Measurements from ENCODE around the gene LINC01488. TPM values are rescaled to one million over a fixed set of nuclear protein-coding genes. Genes with fewer than 3 reads are reported as not detected.

Gene LINC01488
- total and polyA plus RNA-seq, 2 of the 13 experiments (the other 11 are each of a cell fraction or from before 2014, with no cell fraction given) = 0.26 to 0.58 TPM

- TF ChIP-seq ZNF18 (CRISPR knock-in tag; IDR thresholded peaks at IDR 0.05; ENCODE audit: insufficient replicate concordance) = peak; percentile 71
- no peak; the same call in 1 of the 2 replicates for TF ChIP-seq ZNF431 (CRISPR knock-in tag; IDR thresholded peaks at IDR 0.05; ENCODE audit: borderline replicate concordance, low read depth)
- peak; percentile 48 for TF ChIP-seq UBTF (CRISPR knock-in tag; IDR thresholded peaks at IDR 0.05)
- no peak for TF ChIP-seq ZNF34 (CRISPR knock-in tag; IDR thresholded peaks at IDR 0.05; ENCODE audit: borderline replicate concordance)
- no peak for TF ChIP-seq ZBTB4 (CRISPR knock-in tag; IDR thresholded peaks at IDR 0.05; ENCODE audit: borderline replicate concordance)
- TF ChIP-seq CENPBD1 (CRISPR knock-in tag; IDR thresholded peaks at IDR 0.05; ENCODE audit: borderline replicate concordance, low read depth) = no peak
- TF ChIP-seq ZNF530 (CRISPR knock-in tag; IDR thresholded peaks at IDR 0.05; ENCODE audit: low read depth) = no peak
- TF ChIP-seq NFE2L2 (IDR thresholded peaks at IDR 0.05; ENCODE audit: low read length) = no peak
- no peak for TF ChIP-seq SOX6 (IDR thresholded peaks at IDR 0.05)
- TF ChIP-seq SOX6 (CRISPR knock-in tag; IDR thresholded peaks at IDR 0.05) = peak; percentile 93
- peak; percentile 52 for TF ChIP-seq HOMEZ (CRISPR knock-in tag; IDR thresholded peaks at IDR 0.05; ENCODE audit: low read depth)
- TF ChIP-seq TCF7 (IDR thresholded peaks at IDR 0.05; ENCODE audit: low read depth) = 0 out of 2 replicates have a peak, but pooled peaks have one; percentile 31
- peak; percentile 64; the same call in 1 of the 2 replicates for TF ChIP-seq CCDC6 (CRISPR knock-in tag; IDR thresholded peaks at IDR 0.05)
- TF ChIP-seq NFKBIZ (CRISPR knock-in tag; IDR thresholded peaks at IDR 0.05) = no peak; the same call in 1 of the 2 replicates
- TF ChIP-seq ZNF556 (CRISPR knock-in tag; IDR thresholded peaks at IDR 0.05; ENCODE audit: borderline replicate concordance) = peak; percentile 60; the same call in 1 of the 2 replicates
- TF ChIP-seq ZNF713 (CRISPR knock-in tag; IDR thresholded peaks at IDR 0.05) = no peak
- TF ChIP-seq ZNF781 (CRISPR knock-in tag; IDR thresholded peaks at IDR 0.05; ENCODE audit: borderline replicate concordance, not compliant biosample characterization) = peak; percentile 91
- no peak for TF ChIP-seq ZNF251 (CRISPR knock-in tag; IDR thresholded peaks at IDR 0.05)
- no peak for TF ChIP-seq MLLT10 (CRISPR knock-in tag; IDR thresholded peaks at IDR 0.05)
- no peak for TF ChIP-seq ZNF775 (CRISPR knock-in tag; IDR thresholded peaks at IDR 0.05; ENCODE audit: borderline replicate concordance)
- no peak for TF ChIP-seq ZNF207 (IDR thresholded peaks at IDR 0.05; ENCODE audit: borderline replicate concordance)
These were observed 38.7 kb upstream of the LINC01488 start (continued) for GRCh38 chr11:69442807-69443137.
